ENCODE data around the gene HDAC4. TPM values are rescaled to one million over a fixed set of nuclear protein-coding genes. Genes with fewer than 3 reads are reported as not detected.
A peak's percentile ranks its signal among the peaks of the same experiment; 100 is the strongest.

HDAC4 gene
- total and polyA plus RNA-seq, 9 of the 15 experiments (the other 6 are each of a cell fraction or from before 2014, with no cell fraction given), result 0.11 to 20.2 (median 4.0) TPM

DNA sequence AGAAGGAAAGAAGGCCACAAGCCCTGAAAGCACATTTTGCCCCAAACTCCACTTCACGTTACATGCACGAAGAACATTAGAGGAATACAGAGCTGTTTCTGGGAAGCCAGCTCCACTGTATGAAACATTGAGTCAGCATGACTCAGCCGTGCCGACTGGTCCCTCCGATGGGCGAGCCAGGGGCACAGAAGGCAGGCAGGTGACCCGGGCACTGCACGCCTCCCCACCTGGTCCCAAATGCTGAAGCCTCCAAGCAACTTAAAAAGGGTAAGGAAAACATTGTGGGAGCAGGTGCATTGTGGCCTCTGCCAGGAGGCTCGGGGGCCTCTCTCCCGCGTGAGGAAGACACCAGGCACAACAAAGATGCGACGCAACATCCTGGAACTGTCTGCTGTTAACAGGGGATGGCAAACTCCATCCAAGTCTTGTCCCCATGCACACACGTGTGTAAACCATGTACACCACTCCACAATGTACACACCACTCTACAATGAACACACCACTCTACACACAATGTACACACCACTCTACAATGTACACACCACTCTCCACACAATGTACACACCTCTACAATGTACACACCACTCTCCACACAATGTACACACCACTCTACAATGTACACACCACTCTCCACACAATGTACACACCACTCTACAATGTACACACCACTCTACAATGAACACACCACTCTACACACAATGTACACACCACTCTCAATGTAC is 120.4 kb downstream of the HDAC4 start (continued):
- TF ChIP-seq FOSL1 (tag; conservative IDR thresholded peaks at IDR 0.05), result peak; percentile 82

DNA sequence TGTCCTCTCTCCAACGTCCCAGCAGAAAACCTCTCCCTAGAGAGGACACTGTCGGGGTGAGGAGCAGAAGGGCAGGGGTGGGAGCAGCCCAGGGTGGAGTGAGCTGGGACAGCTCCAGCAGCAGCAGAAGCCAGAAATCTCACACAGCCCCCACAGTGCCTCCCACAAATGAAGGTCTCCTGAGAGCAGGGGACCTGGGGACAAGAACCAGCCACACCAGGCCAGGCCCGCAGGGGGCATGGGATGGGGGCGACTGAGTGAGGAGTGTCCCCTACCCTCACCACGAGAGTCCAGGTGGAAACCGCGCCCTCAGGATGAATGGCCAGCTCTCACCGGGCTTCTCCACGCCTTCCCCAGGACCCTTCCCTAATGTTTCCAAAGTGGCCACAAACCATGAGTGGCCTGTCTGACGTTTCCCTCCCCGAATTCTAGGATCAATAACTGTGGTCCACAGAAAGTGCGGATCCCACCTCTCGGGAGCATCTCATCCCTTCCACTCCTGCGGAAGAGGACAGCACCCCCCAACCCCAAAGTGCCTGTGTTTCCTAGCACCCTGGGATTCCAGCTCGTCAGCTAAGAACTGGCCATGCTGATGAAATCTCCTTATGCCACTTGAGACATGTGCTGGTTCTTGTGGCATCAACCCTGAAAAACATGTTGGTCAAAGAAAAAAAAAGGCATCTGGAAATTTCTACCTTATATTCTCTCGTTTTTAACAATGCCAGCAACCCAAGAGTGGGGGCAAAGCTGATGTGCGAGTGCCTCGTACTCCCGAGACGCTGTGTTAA is 121.1 kb downstream of the HDAC4 start:
- intact Hi-C loops (cut with micrococcal nuclease), result no loop called here
- Histone ChIP-seq H3K4me2 (ENCODE audit: insufficient read depth, low read length) (peak overlapping the region; percentile 60), H3K79me2 (ENCODE audit: control insufficient read depth, insufficient read depth, low read length) (peaks cover 57% of the 10 kb centered on the region), H3K9me1 (ENCODE audit: control insufficient read depth, insufficient read depth, low read length) (peaks cover 3% of the 10 kb centered on the region), H4K20me1 (replicated peaks; ENCODE audit: control insufficient read depth, insufficient read depth, low read length) (no peaks in the 10 kb centered on the region), H3K36me3 (ENCODE audit: control insufficient read depth, insufficient read depth, low read length) (no peaks in the 10 kb centered on the region), H3K27ac (ENCODE audit: extremely low read depth, low read depth, low read length) (peak overlapping the region; percentile 89), H3K9me3 (replicated peaks; ENCODE audit: control insufficient read depth, insufficient read depth, low read depth, low read length) (no peaks in the 10 kb centered on the region), H2AFZ (ENCODE audit: low read depth, low read length) (peak overlapping the region; percentile 62; the same call in 1 of the 2 replicates), H3K4me3 (no peak overlapping the region), H3K9ac (ENCODE audit: insufficient read depth in 1 of 2, low read depth in 2 of 2, low read length in 2 of 2) (peak overlapping the region; percentile 64 to 84), H3K4me1 (replicated peaks in 1 of 2; ENCODE audit: control insufficient read depth in 2 of 2, insufficient read depth in 2 of 2, low read length in 2 of 2) (peaks cover 53 to 73% of the 10 kb centered on the region in 2 experiments), H3K27me3 (ENCODE audit: control insufficient read depth in 2 of 2, insufficient read depth in 2 of 2, low read length in 2 of 2) (no peaks in the 10 kb centered on the region; a peak in 1 of 5 replicates)
- FAIRE-seq, result no peak
- no TSS peak for BruUV-seq (replicated peaks)
- POLR2A ChIA-PET, result interaction anchor here (0.6 to 0.7 kb wide), 3 partner anchors 9 to 163 kb away, joined by 3 to 4 read pairs (median 3); no protein-coding TSS in a partner anchor
- in situ Hi-C loops (cut with MboI), result no loop called here
- CTCF ChIA-PET (ENCODE audit: low intra/inter-chr PET ratio), result no interaction called here
- 22% methylated on average over 15 of the region's 20 CpGs for WGBS (ENCODE audit: insufficient coverage, low coverage, missing lambda C conversion rate)
- TF ChIP-seq NFRKB (IDR thresholded peaks at IDR 0.05; ENCODE audit: low read depth) (0 out of 2 replicates have a peak, but pooled peaks have one; percentile 15), SRSF1 (IDR thresholded peaks at IDR 0.05; ENCODE audit: low read depth, low read length) (no peak), ILK (tag; IDR thresholded peaks at IDR 0.05; ENCODE audit: borderline replicate concordance, low read depth) (0 out of 2 replicates have a peak, but pooled peaks have one; percentile 20)
- peak; percentile 7; the same call in 2 of the 3 replicates for ATAC-seq
- no peak for DNase-seq (ENCODE audit: extremely low read depth in 1 of 4, low spot score in 3 of 4)
